NCI-H1417 (cell line): Measurements from ENCODE around the gene SMARCD3.

Source experiments
- DNase-seq, 3 experiments: peaks; one replicate each; lab custom pipeline; 2025; lab: John Stamatoyannopoulos, UW

Gene SMARCD3

GRCh38 chr7:151237244-151238189 is 11.0 kb downstream of the SMARCD3 start:
- no peak for DNase-seq

GRCh38 chr7:151236406-151236805 is 12.1 kb downstream of the SMARCD3 start:
- DNase-seq, result no peak

- no peak for DNase-seq
Observed at GRCh38 chr7:151235091-151235787, 13.3 kb downstream of the SMARCD3 start.

GRCh38 chr7:151233804-151234203 is 14.7 kb downstream of the SMARCD3 start:
- no peak for DNase-seq

GRCh38 chr7:151232917-151233701 is 15.4 kb downstream of the SMARCD3 start:
- peak in 2 of 3 experiments; percentile 45 to 66 for DNase-seq

- DNase-seq, result peak; percentile 87 to 93 (median 89)
Observed at GRCh38 chr7:151232091-151232916, 16.2 kb downstream of the SMARCD3 start, which contains the start of gene CHPF2. Gene CHPF2, plus strand, starts transcription at chr7:151232483. Its CDS starts 1,529 bp downstream, at chr7:151234012.

- no peak for DNase-seq
Observed at GRCh38 chr7:151231080-151231479, 17.4 kb downstream of the SMARCD3 start.

GRCh38 chr7:151229249-151229648 is 19.2 kb downstream of the SMARCD3 start:
- no peak for DNase-seq

GRCh38 chr7:151228024-151228866 is 20.2 kb downstream of the SMARCD3 start:
- DNase-seq, result peak in 1 of 3 experiments; percentile 65

- DNase-seq, result peak; percentile 99 to 100 (median 99)
Observed at GRCh38 chr7:151226875-151227782, 21.4 kb downstream of the SMARCD3 start, which contains the start of gene ABCF2. Gene ABCF2, minus strand, starts transcription at chr7:151227205. Its CDS starts 747 bp downstream, at chr7:151226458.

GRCh38 chr7:151226560-151226874 is 22.0 kb downstream of the SMARCD3 start:
- no peak for DNase-seq

- no peak for DNase-seq
Observed at GRCh38 chr7:151225948-151226510, 22.5 kb downstream of the SMARCD3 start.

GRCh38 chr7:151223728-151224127 is 24.8 kb downstream of the SMARCD3 start:
- no peak for DNase-seq

- no peak for DNase-seq
Observed at GRCh38 chr7:151218170-151218569, 30.3 kb downstream of the SMARCD3 start.

- DNase-seq, result no peak
Observed at GRCh38 chr7:151215396-151215795, 33.1 kb downstream of the SMARCD3 start.

GRCh38 chr7:151213826-151214225 is 34.7 kb downstream of the SMARCD3 start:
- DNase-seq, result no peak

GRCh38 chr7:151212626-151213025 is 35.9 kb downstream of the SMARCD3 start:
- DNase-seq, result no peak

- DNase-seq, result no peak
Observed at GRCh38 chr7:151211155-151211772, 37.2 kb downstream of the SMARCD3 start.
